ENCODE measurements around the gene NDUFAF3.

DNA sequence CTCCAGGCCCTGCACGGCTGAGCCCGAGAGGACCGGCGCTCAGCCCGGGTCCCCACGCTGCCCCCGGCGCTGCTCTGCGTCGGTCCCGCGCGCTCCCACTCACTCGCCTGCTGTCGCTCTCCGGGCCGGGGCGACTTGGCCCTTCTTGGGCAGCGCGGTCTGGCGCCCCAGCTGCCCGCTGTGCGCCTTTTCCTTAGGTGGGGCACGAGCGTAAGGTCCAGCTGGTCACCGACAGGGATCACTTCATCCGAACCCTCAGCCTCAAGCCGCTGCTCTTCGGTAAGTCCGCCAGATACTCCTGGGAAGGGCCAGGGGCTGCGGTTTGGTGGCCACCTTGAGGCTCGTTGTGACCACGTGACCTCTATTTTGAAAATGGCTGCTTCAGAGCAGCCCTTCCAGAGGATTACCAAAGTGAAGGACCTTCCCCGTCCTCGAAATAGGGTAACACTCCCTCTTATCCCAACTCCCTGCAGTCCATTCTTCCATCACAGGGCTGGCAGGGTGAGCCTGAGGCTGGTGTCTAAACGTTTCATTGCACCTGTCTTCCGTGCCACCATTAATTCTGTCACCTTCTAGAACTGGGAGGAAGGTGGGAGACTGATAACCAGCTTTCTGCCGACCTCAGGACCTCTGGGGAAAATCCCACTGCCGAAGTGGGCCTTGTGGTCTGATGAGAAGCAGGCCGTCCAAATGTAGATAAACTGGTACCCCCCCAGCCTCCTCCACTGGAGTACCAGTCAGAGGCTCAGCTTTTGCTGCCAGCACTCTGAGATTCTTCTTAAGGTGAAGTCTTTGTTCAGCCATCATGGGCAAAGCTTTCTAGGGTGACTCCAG lies 31.1 kb upstream of the NDUFAF3 start:
- TF ChIP-seq CTCF (conservative IDR thresholded peaks at IDR 0.05; ENCODE audit: low read length) (no peak), EZH2phosphoT487 (IDR thresholded peaks at IDR 0.05; ENCODE audit: borderline replicate concordance, low read depth, low read length) (no peak)
